AG04450 (cell line): Measurements from ENCODE around the gene SETD7. TPM values are rescaled to one million over a fixed set of nuclear protein-coding genes. Genes with fewer than 3 reads are reported as not detected.

Experiments
- CTCF ChIA-PET: fragments of 300-600, 350-600 bp; formaldehyde crosslinking; extraction: SDS; loops from one replicate; lab custom pipeline; 2022; ENCODE audit warnings: antibody characterized with exemption, inconsistent platforms; lab: Charles Lee
- POLR2A ChIA-PET: fragments of 350-600 bp; formaldehyde crosslinking; extraction: SDS; loops from one replicate; lab custom pipeline; 2021; ENCODE audit warnings: antibody characterized with exemption, inconsistent platforms; lab: Yijun Ruan, JAX
- DNase-seq: peaks from one replicate; pipeline ENCODE4 v3.0.0-alpha.2; 2011; ENCODE audit warnings: low read depth, low spot score
- H3K27ac ChIP-seq: one replicate; pipeline ENCODE4 v1.5.1; 2012; ENCODE audit warnings: low read depth, low read length, control low read depth
- H3K27me3 ChIP-seq: one replicate; pipeline ENCODE4 v1.6.0; 2012; ENCODE audit warnings: low read length; ENCODE audit not compliant: control insufficient read depth, insufficient read depth
- H3K4me3 ChIP-seq: 2 replicates; pipeline ENCODE4 v1.5.1; 2011; ENCODE audit warnings: mild to moderate bottlenecking, low read depth, low read length, control low read depth
- H3K9me3 ChIP-seq: 2 replicates; pipeline ENCODE4 v1.5.1; 2012; ENCODE audit warnings: low read length; ENCODE audit not compliant: control insufficient read depth, insufficient read depth
- CTCF ChIP-seq: IDR thresholded peaks from 2 replicates; pipeline ENCODE4 v1.5.1; 2011; ENCODE audit warnings: low read depth, low read length, control low read depth, inconsistent platforms
- polyA plus RNA-seq: library from polyadenylated mRNA; depleted of rRNA; stranded (reverse); fragments of >200 nt; gene quantifications from 2 replicates; pipeline ENCODE4 v1.2.3, GENCODE V29; 2011

SETD7 gene
- polyA plus RNA-seq, 1 experiment, result 21.5 TPM

GRCh38 chr4:139596034-139596683 is 40.1 kb upstream of the SETD7 start:
- CTCF ChIA-PET, result interaction anchor here (0.6 to 11.9 kb wide), 2 partner anchors 56 to 267 kb away, joined by 4 to 232 read pairs; no protein-coding TSS in a partner anchor
- peaks cover 6% of the 10 kb centered on the region; the same call in 1 of the 2 replicates for H3K9me3 ChIP-seq
- POLR2A ChIA-PET, result interaction anchor here (0.7 kb wide), 1 partner anchor 74 kb away, joined by 3 read pairs; no protein-coding TSS in a partner anchor
- no peak overlapping the region for H3K27ac ChIP-seq
- DNase-seq, result no peak
- TF ChIP-seq CTCF, result no peak
- H3K4me3 ChIP-seq, result no peak overlapping the region
- H3K27me3 ChIP-seq, result no peaks in the 10 kb centered on the region

GRCh38 chr4:139594591-139595185 is 38.7 kb upstream of the SETD7 start:
- no peak for TF ChIP-seq CTCF
- Histone ChIP-seq H3K27ac (no peak overlapping the region), H3K4me3 (no peak overlapping the region), H3K9me3 (peaks cover 6% of the 10 kb centered on the region; the same call in 1 of the 2 replicates), H3K27me3 (no peaks in the 10 kb centered on the region)
- no peak for DNase-seq
- ChIA-PET CTCF (interaction anchor here (1.1 kb wide), 1 partner anchor 63 kb away, joined by 5 read pairs; no protein-coding TSS in a partner anchor), POLR2A (no interaction called here)

- POLR2A ChIA-PET, result no interaction called here
- CTCF ChIA-PET, result interaction anchor here (1.1 to 1.2 kb wide), 2 partner anchors 10 to 64 kb away, joined by 5 to 9 read pairs; no protein-coding TSS in a partner anchor
- Histone ChIP-seq H3K27me3 (no peaks in the 10 kb centered on the region), H3K4me3 (no peak overlapping the region), H3K27ac (peak overlapping the region; percentile 80), H3K9me3 (no peaks in the 10 kb centered on the region)
- no peak for TF ChIP-seq CTCF
- peak; percentile 67 for DNase-seq
Observed at GRCh38 chr4:139593091-139593564, 37.1 kb upstream of the SETD7 start.

- POLR2A ChIA-PET, result no interaction called here
Observed at GRCh38 chr4:139589336-139590018, 33.5 kb upstream of the SETD7 start.

More at GRCh38 chr4:139589336-139590018, 33.5 kb upstream of the SETD7 start:
- Histone ChIP-seq H3K27me3 (peaks cover 8% of the 10 kb centered on the region), H3K4me3 (no peak overlapping the region), H3K9me3 (no peaks in the 10 kb centered on the region), H3K27ac (no peak overlapping the region)
- no peak for DNase-seq
- no peak for TF ChIP-seq CTCF
- CTCF ChIA-PET, result interaction anchor here (0.6 to 3.7 kb wide), 3 partner anchors 13 to 208 kb away, joined by 3 to 13 read pairs (median 4); no protein-coding TSS in a partner anchor
